Activated CD8-positive, alpha-beta memory T cell treated with anti-CD3 and anti-CD28 coated beads for 24 hours (primary cell): ENCODE data around the gene HOXA13.

Experiments used
- DNase-seq: peaks from one replicate; pipeline ENCODE4 v3.0.0-alpha.2; 2020

HOXA13 gene

GRCh38 chr7:27235387-27236311 is 35.8 kb upstream of the HOXA13 start:
- DNase-seq = no peak

- peak; percentile 33 for DNase-seq
These were observed 29.6 kb upstream of the HOXA13 start for GRCh38 chr7:27229448-27229847.

- DNase-seq = peak; percentile 53
These were observed 25.4 kb upstream of the HOXA13 start for GRCh38 chr7:27224983-27225934.

DNA sequence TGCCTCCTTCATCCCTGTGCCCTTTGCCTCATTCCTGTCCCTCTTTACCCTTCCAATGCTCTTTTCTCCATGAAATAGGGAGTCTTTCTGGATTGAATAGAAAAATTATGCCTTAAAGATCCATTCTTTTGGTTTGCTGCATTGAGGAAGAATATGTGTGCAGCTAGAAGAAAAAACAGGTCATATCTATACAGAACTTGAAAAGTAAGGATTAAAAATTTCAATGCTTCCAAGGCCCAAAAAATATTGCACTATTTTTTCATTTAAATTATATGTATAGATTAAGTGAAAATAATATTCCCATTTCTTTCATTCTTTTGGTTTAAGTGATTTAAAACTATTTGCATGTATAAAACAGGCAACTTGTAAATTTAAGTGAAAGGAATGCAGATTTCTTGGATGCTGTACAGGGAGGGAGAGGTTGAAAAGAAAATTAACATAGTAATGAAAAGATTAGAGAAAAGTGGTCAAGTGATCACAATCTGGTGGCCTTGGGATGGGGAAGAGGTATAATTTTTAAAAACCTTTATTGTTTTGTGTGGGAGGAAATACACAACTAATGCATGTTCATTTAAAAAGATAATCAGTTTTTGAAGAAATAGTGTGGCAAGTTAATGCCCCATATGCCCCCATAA is 24.2 kb upstream of the HOXA13 start:
- no peak for DNase-seq

GRCh38 chr7:27221201-27221797 is 21.4 kb upstream of the HOXA13 start:
- DNase-seq = no peak

- no peak for DNase-seq
These were observed 20.6 kb upstream of the HOXA13 start for GRCh38 chr7:27220440-27220955.

GRCh38 chr7:27219821-27220220 is 19.9 kb upstream of the HOXA13 start:
- no peak for DNase-seq

GRCh38 chr7:27217951-27218350 is 18.1 kb upstream of the HOXA13 start:
- no peak for DNase-seq

DNA sequence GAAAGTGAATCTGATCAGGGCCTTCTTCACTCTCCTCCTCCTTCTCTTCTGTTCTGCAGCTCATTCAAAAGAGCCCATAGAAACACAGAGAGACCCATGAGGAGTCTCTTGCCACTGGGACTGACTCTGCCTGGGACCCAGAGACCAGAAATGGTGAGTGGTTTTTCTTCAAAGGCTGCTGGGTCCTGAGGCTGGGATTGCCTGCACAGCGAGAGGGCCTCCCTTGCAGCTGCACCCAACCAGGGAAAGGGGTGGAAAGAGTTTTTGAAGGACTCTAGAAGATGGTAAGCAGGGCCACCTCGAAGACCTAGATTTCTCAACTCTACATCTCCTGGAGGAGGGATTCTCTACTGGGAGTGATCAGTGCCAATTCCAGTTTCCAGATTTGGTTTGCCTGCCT is 15.5 kb upstream of the HOXA13 start:
- no peak for DNase-seq

DNA sequence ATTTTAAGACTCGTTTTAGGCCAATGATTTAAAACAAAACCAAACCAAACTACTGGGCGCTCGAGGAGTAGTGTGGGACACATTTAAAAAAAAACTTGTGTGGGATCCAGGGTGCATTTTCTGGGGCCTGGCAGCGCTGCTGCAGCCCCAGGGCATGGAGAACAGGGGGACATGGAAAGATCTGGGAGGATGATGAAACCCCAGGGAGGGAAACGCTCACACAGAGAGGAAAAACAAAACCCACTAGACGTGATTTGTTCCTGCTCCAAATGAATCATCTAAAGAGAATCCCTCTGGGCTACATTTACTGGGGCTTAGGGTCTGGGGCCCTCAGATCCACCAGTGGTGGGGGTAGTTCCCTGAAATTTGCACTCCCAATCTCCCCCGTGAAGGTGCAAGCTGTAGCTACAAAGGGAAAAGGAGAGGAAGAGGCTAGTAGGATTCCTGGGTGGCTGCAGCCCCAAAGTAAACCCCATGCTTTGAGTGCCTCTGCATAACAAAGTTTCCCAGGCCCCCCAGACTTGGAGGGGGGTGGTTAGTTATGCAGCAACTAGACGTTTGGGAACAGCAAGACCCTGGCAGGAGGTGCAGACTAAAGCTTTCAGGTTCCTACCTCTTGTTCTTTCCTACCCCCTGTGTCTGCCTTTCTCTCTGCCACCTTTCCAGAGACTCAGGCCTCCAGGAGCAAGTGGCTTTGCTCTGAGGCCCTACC is 14.5 kb upstream of the HOXA13 start:
- DNase-seq = no peak

DNA sequence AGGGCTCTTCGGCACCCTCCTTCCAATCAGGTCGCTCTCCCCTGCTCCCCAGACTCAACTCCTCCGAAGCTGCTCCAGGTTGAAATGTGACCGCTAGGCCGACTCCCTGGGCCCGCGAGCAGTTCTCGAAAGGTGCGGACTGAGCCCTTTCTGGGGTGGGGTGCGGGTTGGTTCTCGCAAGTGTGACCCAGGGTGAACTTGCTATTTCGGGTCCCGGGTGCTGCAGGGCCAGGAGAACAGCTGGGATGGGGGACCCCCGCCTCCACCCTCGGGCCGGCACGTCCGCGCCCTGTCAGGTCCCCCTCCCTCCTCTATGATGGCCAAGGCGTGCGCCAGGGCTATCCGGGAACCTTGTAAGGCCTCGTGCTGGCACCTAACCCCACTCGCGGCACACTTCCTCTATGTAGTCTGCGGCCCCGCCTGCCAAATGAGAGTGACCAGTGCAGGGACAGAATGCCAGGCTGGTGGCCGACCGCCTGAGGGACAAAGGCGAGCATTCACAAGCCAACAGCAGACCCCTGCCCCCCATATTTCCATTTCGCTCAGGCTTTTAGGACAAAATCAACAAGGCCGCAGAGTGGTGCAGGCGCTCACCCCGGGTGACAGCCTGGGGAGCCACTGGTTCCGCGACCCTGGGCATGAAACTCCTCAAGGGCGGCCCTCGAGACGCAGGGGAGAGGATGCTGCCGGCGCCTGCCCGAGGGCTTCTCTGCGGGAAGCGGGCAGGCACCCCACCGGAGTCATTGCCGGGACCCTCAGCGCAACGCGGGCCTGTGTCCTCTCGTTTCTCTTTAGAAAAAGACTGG is 13.7 kb upstream of the HOXA13 start:
- no peak for DNase-seq

- no peak for DNase-seq
These were observed 12.9 kb upstream of the HOXA13 start for GRCh38 chr7:27212497-27213432.

GRCh38 chr7:27211764-27212204 is 11.9 kb upstream of the HOXA13 start:
- no peak for DNase-seq

- DNase-seq = no peak
These were observed 11.2 kb upstream of the HOXA13 start for GRCh38 chr7:27211084-27211446.

DNA sequence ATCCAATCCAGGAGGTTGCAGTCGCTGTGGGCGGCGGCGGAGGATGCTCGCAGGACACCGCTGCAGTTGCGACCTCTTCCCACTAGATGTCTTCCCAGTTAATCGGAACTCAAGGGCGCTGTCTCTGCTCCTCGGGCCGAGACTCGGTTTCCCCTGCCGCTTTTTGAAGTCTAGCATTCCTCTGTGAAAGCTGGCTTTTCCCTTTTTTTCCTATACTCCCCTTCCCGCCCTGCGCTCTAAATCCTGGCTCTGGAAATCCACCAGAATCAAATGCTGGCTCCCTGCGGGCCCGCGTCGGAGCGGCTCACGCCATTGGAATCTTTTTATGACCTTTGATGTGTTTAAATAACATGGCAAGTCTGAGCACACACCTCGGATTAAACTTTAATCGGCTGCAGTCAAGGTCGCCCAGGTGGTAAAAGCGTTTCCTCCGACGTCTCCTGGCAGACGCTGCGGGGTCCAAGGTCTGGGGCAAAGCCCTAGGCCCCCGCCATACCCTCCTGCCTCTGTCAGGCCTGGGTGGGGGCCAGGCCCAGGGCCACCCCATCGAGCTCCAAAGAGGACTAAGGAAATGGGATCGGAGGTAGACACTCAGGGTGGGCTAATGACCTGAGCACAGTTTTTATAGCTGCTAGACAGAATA is 10.7 kb upstream of the HOXA13 start:
- DNase-seq = peak; percentile 78

DNA sequence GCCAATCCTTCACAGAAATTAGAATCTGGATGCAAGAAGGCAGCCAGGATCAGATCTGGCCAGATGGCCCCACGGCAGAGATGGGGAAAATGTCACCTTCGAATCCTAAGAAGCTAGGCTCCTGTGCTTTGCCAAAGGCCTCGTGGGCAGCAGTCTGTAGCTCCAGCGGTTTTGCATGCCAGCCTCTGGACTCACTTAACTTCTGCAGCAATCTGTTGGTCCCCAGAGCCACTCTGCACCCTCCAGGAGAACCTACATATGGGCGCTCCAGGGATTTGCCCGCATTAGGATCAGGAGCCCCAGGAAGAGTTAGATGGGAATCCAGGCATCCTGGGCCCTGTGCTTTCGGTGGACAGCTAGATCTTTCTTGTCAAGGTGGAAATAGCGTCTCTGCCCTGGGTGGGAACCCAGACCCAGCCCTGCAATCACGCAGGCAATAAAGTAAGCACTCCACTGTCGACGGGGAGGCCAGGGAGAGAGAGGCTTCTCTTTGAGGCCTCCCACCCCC is 10.1 kb upstream of the HOXA13 start:
- no peak for DNase-seq

DNA sequence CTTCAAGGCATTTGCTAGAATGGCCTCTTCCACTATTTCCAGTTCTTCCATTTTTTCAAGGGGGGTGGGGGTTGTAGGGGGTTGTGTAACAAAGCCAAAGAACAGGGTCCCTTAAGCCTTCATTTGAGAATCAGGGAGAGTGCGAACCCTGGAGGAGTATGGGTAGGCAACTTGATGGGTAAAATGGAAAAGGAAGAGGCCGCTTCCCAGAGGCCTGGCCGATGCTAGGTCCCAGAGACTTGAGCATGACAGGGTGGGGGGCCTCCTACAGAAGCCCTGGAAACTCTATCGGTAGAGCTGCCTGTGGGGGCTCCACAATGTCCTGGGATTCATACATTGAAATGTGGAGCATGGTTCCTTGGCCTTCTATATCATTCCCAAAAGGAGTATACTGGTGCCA is 9.1 kb upstream of the HOXA13 start:
- DNase-seq = no peak

GRCh38 chr7:27207348-27207985 is 7.6 kb upstream of the HOXA13 start:
- DNase-seq = no peak
